GM19023 (cell line): ENCODE measurements around the gene C11orf91.
"Not testable (repeated sequence)": the region's sequence is repeated elsewhere in the genome, so short reads cannot be mapped to it uniquely, and the experiment has no call there.

Experiments
- ATAC-seq: cut with Tn5 transposase; IDR thresholded peaks from one replicate; pipeline ENCODE4 v1.9.1; 2021; ENCODE audit warnings: mild to moderate bottlenecking, moderate library complexity; ENCODE audit not compliant: unreplicated experiment

The C11orf91 gene

GRCh38 chr11:33672273-33672672 lies 28.4 kb downstream of the C11orf91 start:
- no peak for ATAC-seq

DNA sequence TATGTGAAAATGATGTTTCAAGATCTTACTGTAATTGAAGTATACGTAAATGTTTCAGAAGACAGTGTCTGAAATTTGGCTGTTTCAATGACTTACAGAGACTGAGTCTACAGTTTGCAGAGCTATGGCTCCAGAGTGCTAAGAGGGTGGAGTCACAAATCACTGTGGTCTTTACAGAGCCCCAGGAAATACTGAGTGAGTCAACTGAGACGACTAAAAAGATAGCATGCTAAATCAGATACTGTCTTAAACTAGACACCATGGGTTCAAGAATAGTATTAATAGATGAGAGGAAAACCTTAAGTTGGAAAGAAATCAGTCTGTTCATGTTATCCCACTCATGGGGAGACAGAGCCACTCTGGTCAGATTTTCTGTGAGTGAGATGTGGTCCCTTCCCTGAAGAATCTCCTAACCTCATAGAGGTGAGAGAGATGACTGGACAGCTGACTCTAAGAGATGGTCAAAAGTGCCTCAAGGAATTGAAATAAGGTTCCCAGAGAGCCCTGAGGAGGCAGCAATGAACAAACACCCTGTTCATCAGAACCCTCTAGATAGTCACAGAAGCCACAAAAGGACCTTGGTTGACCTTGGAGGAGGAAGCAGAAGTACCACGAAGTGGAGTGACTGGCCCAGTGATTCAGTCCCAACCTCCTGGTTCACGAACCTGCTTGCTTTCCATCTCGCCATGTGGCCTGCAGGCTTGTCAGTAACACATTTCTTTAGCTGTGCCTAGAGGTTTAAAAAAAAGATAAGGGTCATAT lies 30.2 kb downstream of the C11orf91 start:
- peak; percentile 54 for ATAC-seq

- no peak for ATAC-seq
Measured at GRCh38 chr11:33669598-33670249, 30.9 kb downstream of the C11orf91 start.

DNA sequence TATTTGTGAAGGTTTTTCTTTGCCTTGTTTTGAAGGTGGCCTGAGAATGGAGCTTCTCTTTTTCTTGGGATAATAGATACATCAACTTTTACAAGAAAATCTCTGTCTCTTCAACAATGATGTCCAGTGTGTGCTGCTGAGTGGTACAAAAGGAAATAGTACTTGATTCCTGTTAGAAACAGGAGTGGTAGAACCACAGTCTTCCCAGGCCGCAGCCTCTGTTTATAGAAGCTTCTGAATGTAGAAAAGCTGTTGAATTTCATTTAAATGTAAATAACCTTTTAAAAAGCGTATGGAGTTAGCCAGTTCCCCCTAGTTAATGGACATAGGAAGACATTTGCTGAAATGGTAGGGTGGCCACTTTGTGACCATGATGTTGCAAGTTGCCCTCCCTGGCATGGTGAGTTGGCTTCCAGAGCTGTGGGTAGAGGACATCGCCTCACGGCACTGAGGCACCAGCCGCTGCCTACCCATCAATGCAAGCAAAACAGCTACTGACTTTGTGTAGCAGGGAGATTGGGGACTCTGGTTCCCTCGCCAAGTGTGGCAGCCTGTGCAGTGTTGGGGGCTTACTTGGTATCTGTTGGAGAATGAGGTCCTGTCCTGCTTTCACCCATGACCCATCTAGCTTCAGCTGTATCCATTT lies 31.6 kb downstream of the C11orf91 start:
- no peak for ATAC-seq

GRCh38 chr11:33668468-33668825 lies 32.2 kb downstream of the C11orf91 start:
- no peak for ATAC-seq

GRCh38 chr11:33667819-33668467 lies 32.7 kb downstream of the C11orf91 start:
- no peak for ATAC-seq

DNA sequence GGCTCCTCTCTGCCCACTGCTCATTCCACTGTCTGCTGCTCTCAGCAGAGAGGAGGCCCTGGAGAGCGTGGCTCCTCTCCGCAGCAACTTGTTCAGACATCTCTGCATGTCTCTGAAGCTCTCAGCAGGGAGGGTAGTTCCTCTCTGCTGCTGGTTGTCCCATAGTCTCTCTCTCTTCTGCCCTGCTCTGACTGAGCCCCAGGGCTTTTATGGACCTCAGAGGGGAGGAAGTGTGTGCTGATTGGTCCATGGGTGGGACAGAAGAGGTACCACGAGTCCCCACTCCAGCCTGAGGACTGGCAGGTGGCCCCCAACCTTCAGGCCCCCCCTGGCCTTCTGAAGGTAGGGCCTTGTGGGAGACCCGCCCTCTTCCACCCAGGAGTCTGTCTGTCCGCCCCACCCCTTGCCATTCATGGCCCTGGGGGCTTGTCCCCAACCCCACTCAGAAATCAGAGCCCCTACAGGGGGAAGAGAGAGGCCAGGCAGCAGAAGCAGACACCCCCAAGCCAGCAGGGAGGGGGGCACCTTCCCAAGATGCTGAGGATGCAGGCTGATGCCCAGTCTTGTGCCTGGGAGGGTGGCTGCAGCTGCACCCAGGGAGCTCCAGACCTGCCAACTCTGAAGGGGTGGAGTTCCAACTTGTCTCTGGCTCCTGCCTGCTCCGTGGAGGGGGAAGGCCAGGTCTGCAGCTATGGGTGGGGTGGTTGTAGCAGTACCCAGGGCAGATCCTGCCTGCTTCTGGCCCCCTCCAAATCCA lies 35.1 kb downstream of the C11orf91 start:
- no peak for ATAC-seq

- no peak for ATAC-seq
Measured at GRCh38 chr11:33664827-33665226, 35.8 kb downstream of the C11orf91 start.

DNA sequence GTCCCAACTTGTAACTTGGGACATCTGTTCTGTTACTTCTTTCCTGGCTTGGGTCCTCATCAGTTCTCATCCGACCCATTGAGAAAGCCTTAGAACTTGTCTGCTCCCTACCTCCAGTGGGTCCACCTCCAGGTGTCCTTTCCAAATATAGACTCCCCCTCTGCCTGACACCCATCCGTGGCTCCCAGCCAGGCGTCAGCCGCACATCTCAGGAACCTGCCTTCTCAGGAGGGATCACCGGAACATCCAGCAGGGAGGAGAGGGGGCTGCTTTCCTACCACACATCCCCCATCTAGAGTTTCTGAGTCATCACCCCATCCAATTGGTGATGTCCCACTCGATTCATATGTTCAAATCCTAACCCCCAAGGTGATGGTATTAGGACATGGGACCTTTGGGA lies 36.5 kb downstream of the C11orf91 start:
- no peak for ATAC-seq

GRCh38 chr11:33663121-33663520 lies 37.5 kb downstream of the C11orf91 start:
- no peak for ATAC-seq

DNA sequence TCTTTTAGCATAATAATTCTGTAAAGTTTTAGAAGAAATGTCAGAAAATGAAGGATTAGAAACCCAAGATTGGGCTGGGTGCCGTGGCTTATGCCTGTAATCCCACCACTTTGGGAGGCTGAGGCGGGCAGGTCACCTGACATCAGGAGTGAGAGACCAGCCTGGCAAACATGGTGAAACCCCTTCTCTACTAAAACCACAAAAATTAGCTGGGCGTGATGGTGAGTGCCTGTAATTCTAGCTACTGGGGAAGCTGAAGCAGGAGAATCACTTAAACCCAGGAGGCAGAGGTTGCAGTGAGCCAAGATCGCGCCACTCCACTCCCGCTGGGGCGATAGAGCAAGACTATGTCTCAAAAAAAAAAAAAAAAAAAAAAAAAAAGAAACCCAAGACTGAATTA lies 39.1 kb downstream of the C11orf91 start:
- ATAC-seq, result not testable (repeated sequence)

DNA sequence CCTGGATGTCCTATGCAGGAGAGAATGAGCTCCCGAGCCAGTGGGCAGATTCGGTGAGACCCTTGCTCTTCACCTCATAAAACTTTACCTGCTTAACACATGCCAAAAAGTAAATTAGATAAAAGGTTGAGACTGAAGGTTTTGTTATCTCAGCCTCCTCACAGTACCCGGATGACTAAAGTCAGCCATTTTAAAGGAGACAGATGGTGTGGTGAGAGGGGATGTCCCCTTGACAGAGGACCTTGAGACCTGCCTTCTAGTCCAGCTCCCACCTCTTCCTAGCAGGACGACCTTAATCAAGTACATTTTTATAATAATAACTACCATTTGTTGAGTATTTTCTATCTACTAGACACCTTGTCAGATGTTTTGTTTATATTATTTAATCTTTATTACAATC lies 39.7 kb downstream of the C11orf91 start:
- no peak for ATAC-seq

DNA sequence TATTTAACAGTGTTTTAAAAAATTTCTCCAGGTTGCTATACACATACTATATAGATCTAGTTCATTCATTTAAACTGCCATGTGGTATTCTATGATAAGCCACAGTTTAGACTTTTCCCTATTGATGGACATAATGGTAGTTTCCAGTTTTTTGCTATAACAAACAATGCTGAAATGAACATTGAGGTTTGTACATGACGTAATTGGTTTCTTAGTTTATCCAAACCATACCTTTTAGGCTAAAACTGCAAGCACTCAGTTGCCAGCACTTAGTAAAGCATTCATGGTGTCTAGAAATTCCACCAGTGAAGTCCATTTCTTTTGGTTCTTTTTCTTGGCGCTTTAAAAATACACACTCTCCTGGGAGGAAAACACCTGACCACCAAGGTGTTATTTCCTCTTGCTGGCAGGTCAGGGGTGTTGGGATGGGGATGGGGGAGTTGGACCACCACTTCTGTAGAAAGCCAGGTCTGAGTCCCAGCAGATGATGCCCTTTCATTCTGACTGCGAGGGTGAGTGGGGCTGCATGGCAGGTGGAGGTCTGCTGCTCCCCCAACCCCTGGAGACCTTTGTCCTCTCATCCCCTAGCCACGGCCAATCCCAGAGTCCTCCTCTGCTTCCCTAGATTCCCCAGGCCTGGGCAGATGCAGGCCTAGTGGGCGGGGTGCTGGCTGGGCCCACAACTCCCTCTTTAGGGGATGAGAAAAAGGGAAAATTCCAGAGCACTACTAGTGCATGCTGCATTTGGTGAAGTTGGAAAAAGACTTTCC lies 41.1 kb downstream of the C11orf91 start:
- no peak for ATAC-seq

- ATAC-seq, result no peak
Measured at GRCh38 chr11:33658195-33658900, 42.3 kb downstream of the C11orf91 start.

DNA sequence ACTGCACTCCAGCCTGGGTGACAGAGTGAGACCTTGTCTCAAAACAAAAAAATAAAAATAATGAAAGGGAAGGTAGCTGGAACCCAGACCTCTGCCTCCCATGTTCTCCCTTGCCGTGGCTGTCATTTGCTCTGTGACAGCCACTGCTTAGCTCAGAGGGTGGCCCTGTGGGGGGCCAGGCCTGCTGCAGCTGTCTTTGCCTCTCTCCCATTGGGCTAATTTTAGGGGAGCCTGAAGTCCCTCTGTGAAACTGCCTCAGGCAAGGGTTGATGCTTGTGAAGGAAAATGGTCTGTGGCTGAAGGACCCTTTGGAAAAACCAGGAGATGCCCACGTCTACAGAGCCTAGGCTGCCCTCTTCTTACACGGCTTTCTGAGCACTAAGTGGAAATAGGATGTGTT lies 42.9 kb downstream of the C11orf91 start:
- no peak for ATAC-seq

DNA sequence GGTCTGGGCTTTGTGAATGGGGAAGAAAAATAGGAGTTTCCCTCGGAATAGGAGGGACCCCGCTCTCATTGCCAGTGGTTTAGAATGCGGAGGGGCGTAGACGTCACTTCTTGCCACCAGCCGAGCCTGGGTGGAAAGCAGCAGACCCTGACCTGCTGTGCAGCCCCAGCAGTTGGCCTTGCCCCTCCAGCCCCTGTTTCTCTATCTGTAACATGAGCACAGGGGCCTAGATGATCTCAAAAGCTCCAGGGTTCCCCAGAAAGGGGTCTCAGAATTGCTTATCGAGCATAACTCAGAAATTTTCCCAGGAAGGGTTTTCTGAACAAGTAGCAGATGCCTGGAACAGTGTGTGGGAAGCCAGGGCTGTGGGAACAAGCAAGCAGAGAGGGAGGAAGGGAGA lies 43.9 kb downstream of the C11orf91 start:
- no peak for ATAC-seq

- ATAC-seq, result peak; percentile 75
Measured at GRCh38 chr11:33655842-33656600, 44.6 kb downstream of the C11orf91 start.

GRCh38 chr11:33654594-33654993 lies 46.0 kb downstream of the C11orf91 start:
- no peak for ATAC-seq

DNA sequence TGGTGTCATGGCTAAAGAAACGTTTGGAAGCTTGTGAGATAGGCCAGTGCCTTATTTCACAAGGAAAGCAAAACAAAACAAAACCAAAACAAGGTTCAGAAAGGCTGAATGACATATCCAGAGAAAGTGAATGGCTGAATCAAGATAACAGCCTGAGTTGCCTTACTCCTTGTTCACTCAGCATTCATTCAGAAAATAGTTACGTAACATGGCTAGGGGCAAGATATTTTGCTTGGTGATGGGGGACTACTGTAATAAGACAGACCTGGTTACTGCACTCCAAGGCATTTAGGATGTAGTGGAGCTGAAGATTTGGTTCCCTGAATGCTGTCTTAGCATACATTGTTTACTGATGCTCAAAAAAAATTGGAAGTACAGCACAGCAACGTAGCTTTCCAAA lies 47.7 kb downstream of the C11orf91 start:
- no peak for ATAC-seq
